Motor neuron (in vitro differentiated cells): ENCODE data around the gene ZNF568. TPM values are rescaled to one million over a fixed set of nuclear protein-coding genes. Genes with fewer than 3 reads are reported as not detected.
A peak's percentile ranks its signal among the peaks of the same experiment; 100 is the strongest.

Experiments
- ATAC-seq, 8 experiments: fragments of 200-7000 bp; cut with Tn5 transposase; replicated peaks in 6 of 8; 2 replicates each; pipeline ENCODE4 v1.8.0; 2021; ENCODE audit warnings: mild to moderate bottlenecking in 8 of 8, moderate library complexity in 8 of 8
- H3K27ac ChIP-seq, 2 donors: fragments of 250-450 bp; sonication (Bioruptor Pico); 2 replicates each; pipeline ENCODE4 v1.9.0; 2021; ENCODE audit warnings: antibody characterized with exemption in 2 of 2, mild to moderate bottlenecking in 2 of 2, moderate library complexity in 1 of 2
- H3K4me1 ChIP-seq, 2 donors: fragments of 250-450 bp; sonication (Bioruptor Pico); replicated peaks in 1 of 2; 2 replicates each; pipeline ENCODE4 v1.6.1; 2021; ENCODE audit warnings: antibody characterized with exemption in 2 of 2, mild to moderate bottlenecking in 2 of 2, moderate library complexity in 1 of 2
- H3K4me3 ChIP-seq, 5 donors: fragments of 250-450 bp; sonication (Bioruptor Pico); 2 replicates each; pipeline ENCODE4 v1.9.0; 2021; ENCODE audit warnings: antibody characterized with exemption in 5 of 5, mild to moderate bottlenecking in 5 of 5, moderate library complexity in 4 of 5
- WGBS, 10 experiments: fragments of 450-650 bp; shearing (Covaris generic); methylation state at CpG; one replicate each; pipeline ENCODE4 v1.0.0; 2022; 5-methylcytosine and 5-hydroxymethylcytosine counted together
- in situ Hi-C, 9 experiments: fragments of 400-800 bp; cut with MboI; loops; one replicate each; pipeline ENCODE4 v1.15.0; 2021; ENCODE audit warnings: low sequenced_read_pairs in 9 of 9, low pct_unique_long_range_greater_than_20kb in 2 of 9; ENCODE audit not compliant: unreplicated experiment in 9 of 9
- total RNA-seq, 8 experiments: library from RNA; unstranded; fragments of 300-600 nt; gene quantifications; 2 replicates each; pipeline versions ENCODE4 v1.2.3 to v1.2.4, GENCODE V29; 2022

The ZNF568 gene
- 10 to 100 TPM in 2 of 8 experiments, 1 to 10 TPM in 5, under 1 TPM in 1; 0.72 to 20.4 (median 6.9) TPM for total RNA-seq

DNA sequence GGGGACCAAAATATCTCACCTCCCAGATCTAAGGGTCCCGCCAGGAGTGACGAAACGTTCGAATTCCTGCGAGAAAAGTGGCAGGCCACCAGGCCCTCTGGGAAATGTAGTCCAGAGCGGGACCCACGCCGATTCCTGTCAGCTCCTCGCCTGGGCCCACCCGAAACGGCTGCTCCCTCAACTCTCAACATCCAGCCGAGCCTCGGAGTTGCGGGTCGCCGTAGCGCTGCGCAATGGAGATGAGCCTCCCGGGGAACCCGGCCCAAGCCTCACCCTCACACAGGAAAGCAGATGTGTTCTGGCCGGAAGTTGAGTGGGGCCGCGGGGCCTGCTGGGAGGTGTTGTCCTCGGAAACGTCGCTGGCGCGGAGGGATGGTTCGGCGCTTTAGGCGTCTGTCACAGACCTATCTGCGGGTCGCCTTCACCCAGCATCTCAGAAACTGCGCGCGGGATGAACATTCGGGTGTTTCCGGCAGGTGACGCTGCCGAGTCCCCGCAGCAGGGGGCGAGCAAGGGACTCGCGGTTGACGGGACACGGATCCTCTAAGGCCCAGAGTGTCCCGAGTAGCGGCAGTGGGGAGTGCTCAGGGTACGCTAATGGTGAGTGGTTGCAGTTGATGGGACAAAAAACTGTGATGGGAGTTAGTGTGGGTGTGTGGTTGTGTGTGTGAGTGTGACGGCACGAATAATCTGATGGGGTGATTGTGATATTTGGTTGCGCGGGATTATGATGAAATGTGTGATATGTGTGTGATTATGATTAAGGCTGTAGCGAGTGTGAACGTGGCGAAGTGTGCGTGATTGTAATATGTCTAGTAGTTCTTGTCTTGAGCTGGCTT is at the start of gene ZNF568, which contains the start of gene ZNF829:
Gene ZNF568, plus strand, starts transcription at position 341 of the 839 bp plus-strand sequence. CDS start 6,439 bp downstream, outside the sequence.
Gene ZNF829, minus strand, starts transcription at position 300 of the 839 bp plus-strand sequence. CDS start 1,124 bp downstream, outside the sequence.
- peak within 1 kb of the TSS; percentile 26 to 98 (median 45) for H3K4me3 ChIP-seq
- peak; percentile 40 to 97 (median 96) for ATAC-seq
- in situ Hi-C loops: no loop called here
- WGBS, 10 experiments: 0 to 92% (median 24%) methylated on average over 2 to 14 of the region's 57 CpGs; no CpG with 5 or more reads in 2 of the 10 experiments
- no peaks in the 10 kb centered on the region for H3K4me1 ChIP-seq
- H3K27ac ChIP-seq: peak within 1 kb of the TSS; percentile 84 to 91

- Histone ChIP-seq H3K27ac (no peak overlapping the region), H3K4me3 (no peak overlapping the region), H3K4me1 (no peaks in the 10 kb centered on the region)
- 78 to 100% (median 93%) methylated on average over 2 to 10 of the region's 10 CpGs for WGBS, 10 experiments
- in situ Hi-C loops: no loop called here
- no peak for ATAC-seq
Measured at GRCh38 chr19:36876993-36877938, 38.9 kb upstream of the ZNF568 start.

- no peak overlapping the region for H3K27ac ChIP-seq
- in situ Hi-C loops: no loop called here
- no peak overlapping the region for H3K4me3 ChIP-seq
- no peak for ATAC-seq
- WGBS, 10 experiments: 80 to 100% (median 90%) methylated on average over 1 to 3 of the region's 3 CpGs; no CpG with 5 or more reads in 3 of the 10 experiments
- no peaks in the 10 kb centered on the region for H3K4me1 ChIP-seq
Measured at GRCh38 chr19:36891768-36892357, 24.3 kb upstream of the ZNF568 start.

DNA sequence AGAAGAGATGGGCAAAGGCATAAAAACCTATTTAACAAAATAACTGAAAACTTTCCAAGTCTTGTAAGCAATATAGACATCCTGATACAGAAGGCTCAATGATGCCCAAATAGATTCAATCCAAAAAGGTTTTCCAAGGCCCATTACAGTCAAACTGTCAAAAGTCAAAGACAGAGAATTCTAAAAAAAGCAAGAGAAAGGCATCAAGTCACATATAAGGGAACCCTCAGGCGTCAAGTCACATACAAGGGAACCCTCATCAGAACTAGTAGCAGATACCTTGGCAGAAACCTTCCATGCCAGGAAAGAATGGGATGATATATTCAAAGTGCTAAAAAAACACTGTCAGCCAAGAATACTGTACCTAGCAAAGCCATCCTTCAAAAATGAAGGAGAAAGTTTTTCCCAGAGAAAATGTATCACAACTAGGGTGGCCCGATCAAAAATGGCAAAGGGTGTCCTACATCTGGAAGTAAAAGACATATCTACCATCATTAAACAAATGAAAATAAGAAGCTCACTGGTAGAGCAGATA is 21.2 kb upstream of the ZNF568 start:
- Histone ChIP-seq H3K4me1 (no peaks in the 10 kb centered on the region), H3K27ac (no peak overlapping the region), H3K4me3 (no peak overlapping the region)
- no peak for ATAC-seq
- in situ Hi-C loops: no loop called here
- WGBS, 10 experiments: 69 to 100% (median 89%) methylated on average over 1 to 2 of the region's 2 CpGs; no CpG with 5 or more reads in 1 of the 10 experiments

- no peak overlapping the region for H3K4me3 ChIP-seq
- no peak for ATAC-seq
- H3K27ac ChIP-seq: no peak overlapping the region
- in situ Hi-C loops: no loop called here
- 63 to 100% (median 79%) methylated on average over 1 to 4 of the region's 4 CpGs for WGBS, 10 experiments
- no peaks in the 10 kb centered on the region for H3K4me1 ChIP-seq
Measured at GRCh38 chr19:36898422-36898821, 17.7 kb upstream of the ZNF568 start.

- ATAC-seq: peak in 2 of 8 experiments; percentile 9
- in situ Hi-C loops: no loop called here
- Histone ChIP-seq H3K4me1 (no peaks in the 10 kb centered on the region), H3K27ac (no peak overlapping the region), H3K4me3 (peak overlapping the region; percentile 26 to 98 (median 45))
- 0 to 91% (median 62%) methylated on average over 1 to 6 of the region's 7 CpGs for WGBS, 10 experiments
Measured at GRCh38 chr19:36916991-36917390, 859 bp downstream of the ZNF568 start.

DNA sequence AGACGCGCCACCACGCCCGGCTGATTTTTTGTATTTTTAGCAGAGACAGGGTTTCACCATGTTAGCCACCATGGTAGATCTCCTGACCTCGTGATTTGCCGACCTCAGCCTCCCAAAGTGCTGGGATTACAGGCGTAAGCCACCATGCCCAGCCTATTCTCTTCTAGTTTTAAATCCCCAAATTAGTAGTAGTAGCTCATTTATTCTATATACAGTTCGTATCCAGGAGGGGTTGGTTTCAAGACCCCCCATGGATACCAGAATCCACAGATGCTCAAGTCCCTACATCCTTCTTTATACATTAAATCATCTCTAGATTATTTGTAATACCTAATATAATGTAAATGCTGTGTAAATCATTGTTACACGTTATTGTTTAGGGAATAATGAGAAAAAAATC is 2.0 kb downstream of the ZNF568 start:
- no peaks in the 10 kb centered on the region for H3K4me1 ChIP-seq
- 23 to 97% (median 89%) methylated on average over 1 to 9 of the region's 9 CpGs for WGBS, 10 experiments
- in situ Hi-C loops: no loop called here
- no peak overlapping the region for H3K4me3 ChIP-seq
- H3K27ac ChIP-seq: no peak overlapping the region
- ATAC-seq: no peak

DNA sequence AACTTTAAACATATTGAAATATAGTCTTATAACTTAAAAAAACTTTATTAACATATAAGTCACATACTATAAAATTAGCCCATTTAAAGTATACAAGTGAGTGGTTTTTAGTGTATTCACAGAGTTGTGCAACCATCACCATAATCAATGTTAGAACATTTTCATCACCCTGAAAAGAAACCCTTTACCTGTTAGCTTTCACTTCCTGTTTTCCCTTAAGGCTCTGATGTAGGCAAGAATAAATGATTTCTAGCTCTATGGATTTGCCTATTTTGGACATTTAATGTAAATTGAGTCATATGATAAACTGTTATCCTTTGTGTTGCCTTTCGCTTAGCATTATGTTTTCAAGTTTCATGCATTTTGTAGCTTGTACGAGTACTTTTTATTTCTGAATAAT is 15.6 kb downstream of the ZNF568 start:
- Histone ChIP-seq H3K27ac (no peak overlapping the region), H3K4me3 (no peak overlapping the region), H3K4me1 (no peaks in the 10 kb centered on the region)
- no peak for ATAC-seq
- WGBS, 10 experiments: 79 to 100% (median 90%) methylated on average over 2 of the region's 2 CpGs
- in situ Hi-C loops: no loop called here

- no peak overlapping the region for H3K4me3 ChIP-seq
- no peak for ATAC-seq
- no peaks in the 10 kb centered on the region for H3K4me1 ChIP-seq
- in situ Hi-C loops: no loop called here
- no peak overlapping the region for H3K27ac ChIP-seq
Measured at GRCh38 chr19:36939153-36939552, 23.0 kb downstream of the ZNF568 start.

DNA sequence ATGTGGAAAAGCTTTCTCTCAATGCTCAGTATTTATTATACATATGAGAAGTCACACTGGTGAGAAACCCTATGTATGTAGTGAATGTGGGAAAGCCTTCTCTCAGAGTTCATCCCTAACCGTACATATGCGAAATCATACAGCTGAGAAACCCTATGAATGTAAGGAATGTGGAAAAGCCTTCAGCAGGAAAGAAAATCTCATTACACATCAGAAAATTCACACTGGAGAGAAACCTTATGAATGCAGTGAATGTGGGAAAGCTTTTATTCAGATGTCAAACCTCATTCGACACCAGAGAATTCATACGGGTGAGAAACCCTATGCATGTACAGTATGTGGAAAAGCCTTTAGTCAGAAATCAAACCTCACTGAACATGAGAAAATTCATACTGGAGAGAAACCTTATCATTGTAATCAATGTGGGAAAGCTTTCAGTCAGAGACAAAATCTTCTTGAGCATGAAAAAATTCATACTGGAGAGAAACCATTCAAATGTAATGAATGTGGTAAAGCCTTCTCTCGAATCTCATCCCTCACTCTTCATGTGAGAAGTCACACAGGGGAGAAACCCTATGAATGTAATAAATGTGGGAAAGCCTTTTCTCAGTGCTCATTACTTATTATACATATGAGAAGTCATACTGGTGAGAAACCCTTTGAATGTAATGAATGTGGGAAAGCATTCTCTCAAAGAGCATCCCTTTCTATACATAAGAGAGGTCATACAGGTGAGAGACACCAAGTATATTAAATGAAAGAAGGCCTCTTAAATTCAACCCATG is 34.4 kb downstream of the ZNF568 start:
- no peak for ATAC-seq
- in situ Hi-C loops: no loop called here
- 80 to 100% (median 89%) methylated on average over 1 to 5 of the region's 5 CpGs for WGBS, 10 experiments

GRCh38 chr19:36962346-36962745 is 46.2 kb downstream of the ZNF568 start:
- ATAC-seq: no peak
- in situ Hi-C loops: no loop called here
- no peak overlapping the region for H3K4me3 ChIP-seq
- 20 to 71% (median 52%) methylated on average over 1 to 6 of the region's 6 CpGs for WGBS, 10 experiments
- no peaks in the 10 kb centered on the region for H3K4me1 ChIP-seq
- no peak overlapping the region for H3K27ac ChIP-seq

More for the DNA sequence above, 34.4 kb downstream of the ZNF568 start:
- H3K4me1 ChIP-seq: no peaks in the 10 kb centered on the region
- no peak overlapping the region for H3K4me3 ChIP-seq
- H3K27ac ChIP-seq: no peak overlapping the region

DNA sequence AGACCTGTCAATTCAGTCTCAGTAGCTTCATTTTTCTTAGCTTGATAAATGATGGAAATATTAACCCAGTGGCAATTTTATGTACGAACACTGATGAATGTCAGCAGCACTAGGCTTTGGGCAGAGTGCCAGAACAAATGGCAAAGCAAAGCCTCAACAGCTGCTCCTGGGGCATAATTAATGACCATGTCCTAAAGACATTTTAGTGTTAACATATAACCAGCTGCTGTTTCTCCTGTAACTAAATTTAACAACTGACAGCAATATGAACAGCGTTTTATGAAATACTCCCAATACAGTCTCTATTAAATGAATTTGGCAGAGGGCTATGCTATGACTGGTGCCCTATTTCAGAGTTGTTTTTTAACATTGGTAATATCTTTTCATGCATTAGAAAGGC is 47.1 kb downstream of the ZNF568 start:
- in situ Hi-C loops: no loop called here
- Histone ChIP-seq H3K4me1 (no peaks in the 10 kb centered on the region), H3K27ac (no peak overlapping the region), H3K4me3 (no peak overlapping the region)
- no peak for ATAC-seq
- 0 to 73% (median 33%) methylated on average over 1 to 2 of the region's 2 CpGs; no CpG with 5 or more reads in 1 of the 10 experiments for WGBS, 10 experiments
